ENCODE measurements around the gene ITPR3.

DNA sequence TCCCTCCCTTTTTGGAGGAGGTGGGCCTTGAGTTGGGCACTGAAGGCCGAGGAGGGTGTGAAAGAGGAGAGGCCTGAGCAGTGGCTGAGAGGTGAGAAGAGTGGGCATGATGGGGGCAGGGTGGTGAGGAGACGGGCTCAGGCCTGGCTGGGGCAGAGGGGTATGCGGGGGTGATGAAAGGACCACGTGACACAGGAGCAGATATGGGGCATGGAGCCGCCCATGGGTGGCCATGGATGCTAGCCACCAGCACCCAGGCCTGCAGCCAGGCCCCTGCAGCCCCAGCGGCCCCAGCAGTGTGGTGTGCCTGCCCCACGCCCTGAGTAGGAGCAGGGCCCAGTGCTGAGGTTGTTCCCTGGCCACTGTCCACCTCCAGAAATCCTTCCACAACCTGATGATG lies 63.9 kb downstream of the ITPR3 start:
- no peak for TF ChIP-seq POLR2A (IDR thresholded peaks at IDR 0.05)
- TF ChIP-seq, protein P1, sequence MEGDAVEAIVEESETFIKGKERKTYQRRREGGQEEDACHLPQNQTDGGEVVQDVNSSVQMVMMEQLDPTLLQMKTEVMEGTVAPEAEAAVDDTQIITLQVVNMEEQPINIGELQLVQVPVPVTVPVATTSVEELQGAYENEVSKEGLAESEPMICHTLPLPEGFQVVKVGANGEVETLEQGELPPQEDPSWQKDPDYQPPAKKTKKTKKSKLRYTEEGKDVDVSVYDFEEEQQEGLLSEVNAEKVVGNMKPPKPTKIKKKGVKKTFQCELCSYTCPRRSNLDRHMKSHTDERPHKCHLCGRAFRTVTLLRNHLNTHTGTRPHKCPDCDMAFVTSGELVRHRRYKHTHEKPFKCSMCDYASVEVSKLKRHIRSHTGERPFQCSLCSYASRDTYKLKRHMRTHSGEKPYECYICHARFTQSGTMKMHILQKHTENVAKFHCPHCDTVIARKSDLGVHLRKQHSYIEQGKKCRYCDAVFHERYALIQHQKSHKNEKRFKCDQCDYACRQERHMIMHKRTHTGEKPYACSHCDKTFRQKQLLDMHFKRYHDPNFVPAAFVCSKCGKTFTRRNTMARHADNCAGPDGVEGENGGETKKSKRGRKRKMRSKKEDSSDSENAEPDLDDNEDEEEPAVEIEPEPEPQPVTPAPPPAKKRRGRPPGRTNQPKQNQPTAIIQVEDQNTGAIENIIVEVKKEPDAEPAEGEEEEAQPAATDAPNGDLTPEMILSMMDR (IDR thresholded peaks at IDR 0.05) = no peak
